Lower lobe of right lung (tissue), 2 donors: Measurements from ENCODE around the gene LSP1. TPM values are rescaled to one million over a fixed set of nuclear protein-coding genes. Genes with fewer than 3 reads are reported as not detected.

Source experiments
- ATAC-seq, 2 donors: fragments of 200-7000 bp; cut with Tn5 transposase; one replicate each; pipeline ENCODE4 v1.9.1; 2020 to 2022; ENCODE audit warnings: mild to moderate bottlenecking in 2 of 2, moderate library complexity in 2 of 2
- DNase-seq: peaks from one replicate; pipeline ENCODE4 v3.0.0-alpha.2; 2020
- H3K27ac ChIP-seq: fragments of 200-600 bp; one replicate; pipeline ENCODE4 v1.8.0; 2022
- H3K27me3 ChIP-seq: fragments of 200-600 bp; one replicate; pipeline ENCODE4 v1.8.0; 2022; ENCODE audit warnings: low read depth
- H3K36me3 ChIP-seq: fragments of 200-600 bp; one replicate; pipeline ENCODE4 v1.8.0; 2022; ENCODE audit warnings: mild to moderate bottlenecking
- H3K4me1 ChIP-seq: fragments of 200-600 bp; one replicate; pipeline ENCODE4 v1.8.0; 2022
- H3K4me3 ChIP-seq: fragments of 200-600 bp; one replicate; pipeline ENCODE4 v1.8.0; 2022; ENCODE audit warnings: mild to moderate bottlenecking
- H3K9me3 ChIP-seq: fragments of 200-600 bp; one replicate; pipeline ENCODE4 v1.8.0; 2022
- intact Hi-C: fragments of 100-400 bp; cut with DNase I; formaldehyde crosslinking; loops from one replicate; pipeline ENCODE4 v1.11.0; 2022
- total RNA-seq: library from RNA; stranded (reverse); fragmentation: NEBNext Ultra II Directional; extraction: Animal tissue kit (Norgen Biotek cat#: 25700); gene quantifications from one replicate; pipeline ENCODE4 v1.2.1, GENCODE V29; 2021
- TF ChIP-seq, protein P1 (sequence below): fragments of 200-600 bp; IDR thresholded peaks from one replicate; pipeline ENCODE4 v1.8.0; 2022; ENCODE audit warnings: antibody characterized with exemption, mild to moderate bottlenecking
- donor health status: DM: no; HTN: yes; CAD: no; lungs with severe emphysema.

The LSP1 gene
- total RNA-seq, 1 donor from 2014 or later: 90.4 TPM

DNA sequence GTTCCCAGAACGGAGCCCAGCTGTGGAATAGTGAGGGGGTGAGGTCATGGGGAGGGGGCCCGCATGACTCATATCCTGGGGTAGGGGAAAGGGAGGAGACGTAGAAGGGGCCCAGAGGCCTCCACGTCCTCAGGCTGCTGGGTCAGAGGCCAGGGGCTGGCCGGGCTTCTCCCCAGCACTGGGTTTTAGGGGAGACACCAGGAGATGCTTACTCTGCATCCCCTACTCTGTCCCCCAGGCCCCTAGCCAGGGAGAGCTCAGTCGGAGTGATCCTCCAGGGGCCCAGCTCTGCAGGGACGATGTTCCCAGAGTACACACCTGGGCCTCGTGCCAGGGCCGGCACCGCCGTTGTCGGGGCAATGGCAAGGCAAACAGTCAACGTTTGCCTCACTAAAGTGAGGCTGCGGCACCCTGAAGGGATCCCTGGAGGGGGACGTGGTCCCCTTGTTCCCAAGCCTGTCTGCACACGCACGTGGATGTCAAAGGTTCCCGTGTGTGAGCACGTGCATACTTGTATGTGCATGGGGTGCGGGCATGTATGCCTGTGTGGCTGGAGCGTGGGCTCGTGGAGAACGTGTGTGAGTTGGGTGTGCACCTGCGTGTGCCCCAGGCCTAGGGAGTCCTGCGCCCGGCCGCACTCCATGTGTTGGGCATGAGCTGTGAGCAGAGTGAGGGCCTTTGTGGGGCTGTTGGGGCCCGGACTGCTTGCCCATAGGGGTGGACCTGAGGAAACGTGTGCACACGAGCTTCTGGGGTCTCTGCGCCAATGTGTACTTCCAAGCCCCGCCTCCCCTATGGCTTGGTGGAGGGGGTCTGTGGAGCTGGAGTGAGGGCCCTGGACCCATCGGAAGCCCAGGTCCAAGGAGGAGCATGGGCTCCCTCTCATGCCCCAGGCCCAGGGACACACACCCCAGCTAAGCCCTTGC is 24.6 kb downstream of the LSP1 start:
- Histone ChIP-seq H3K4me1 (peaks cover 32% of the 10 kb centered on the region), H3K36me3 (no peaks in the 10 kb centered on the region), H3K27ac (peak overlapping the region; percentile 18), H3K27me3 (no peaks in the 10 kb centered on the region), H3K9me3 (no peaks in the 10 kb centered on the region), H3K4me3 (no peak overlapping the region)
- DNase-seq (peak; percentile 47), ATAC-seq (no peak)
- TF ChIP-seq, protein P1, sequence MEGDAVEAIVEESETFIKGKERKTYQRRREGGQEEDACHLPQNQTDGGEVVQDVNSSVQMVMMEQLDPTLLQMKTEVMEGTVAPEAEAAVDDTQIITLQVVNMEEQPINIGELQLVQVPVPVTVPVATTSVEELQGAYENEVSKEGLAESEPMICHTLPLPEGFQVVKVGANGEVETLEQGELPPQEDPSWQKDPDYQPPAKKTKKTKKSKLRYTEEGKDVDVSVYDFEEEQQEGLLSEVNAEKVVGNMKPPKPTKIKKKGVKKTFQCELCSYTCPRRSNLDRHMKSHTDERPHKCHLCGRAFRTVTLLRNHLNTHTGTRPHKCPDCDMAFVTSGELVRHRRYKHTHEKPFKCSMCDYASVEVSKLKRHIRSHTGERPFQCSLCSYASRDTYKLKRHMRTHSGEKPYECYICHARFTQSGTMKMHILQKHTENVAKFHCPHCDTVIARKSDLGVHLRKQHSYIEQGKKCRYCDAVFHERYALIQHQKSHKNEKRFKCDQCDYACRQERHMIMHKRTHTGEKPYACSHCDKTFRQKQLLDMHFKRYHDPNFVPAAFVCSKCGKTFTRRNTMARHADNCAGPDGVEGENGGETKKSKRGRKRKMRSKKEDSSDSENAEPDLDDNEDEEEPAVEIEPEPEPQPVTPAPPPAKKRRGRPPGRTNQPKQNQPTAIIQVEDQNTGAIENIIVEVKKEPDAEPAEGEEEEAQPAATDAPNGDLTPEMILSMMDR: no peak
- intact Hi-C loops: no loop called here

DNA sequence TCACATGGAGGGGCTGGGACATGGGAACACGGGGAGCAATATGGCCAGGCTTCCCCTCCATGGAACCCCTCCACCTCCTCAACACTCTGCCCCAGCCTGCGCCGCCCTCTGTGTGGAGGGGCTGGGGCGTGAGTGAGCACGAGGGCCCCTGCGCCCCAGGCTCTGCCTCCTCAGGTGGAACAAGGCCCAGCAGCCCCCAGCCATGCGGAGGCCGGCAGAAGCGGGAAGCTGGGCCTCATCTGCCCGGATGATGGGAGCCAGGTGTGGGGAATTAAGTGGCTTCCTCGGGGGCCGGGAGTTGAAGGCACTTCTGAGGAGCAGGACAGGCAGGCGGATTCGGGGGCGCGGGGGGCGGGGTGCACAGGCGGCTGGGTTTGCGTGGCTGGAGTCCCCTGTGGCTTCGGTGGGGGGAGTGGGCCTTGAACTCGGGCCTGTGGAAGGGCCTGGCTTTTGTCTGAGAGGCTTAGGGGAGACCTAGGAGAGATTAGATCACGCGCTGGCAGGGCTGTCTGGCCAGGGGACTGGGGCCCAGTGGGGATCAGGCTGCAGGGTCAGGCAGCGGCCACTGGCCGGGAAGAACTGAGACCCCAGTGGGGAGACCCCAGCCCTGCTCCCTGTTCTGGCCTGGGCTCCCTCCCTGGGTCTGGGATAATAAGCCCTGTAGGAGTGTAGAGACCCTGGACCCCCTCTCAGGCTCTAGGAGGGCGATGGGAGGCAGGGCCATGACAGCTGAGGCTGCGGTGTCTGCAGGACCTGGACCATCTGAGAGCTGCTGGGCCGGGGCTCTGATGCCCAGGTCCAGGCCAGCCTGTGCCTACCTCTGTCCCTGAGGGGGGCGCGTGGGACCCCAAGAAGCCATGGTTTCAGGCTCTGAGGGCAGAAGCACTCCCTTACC is 25.5 kb downstream of the LSP1 start:
- H3K4me1 ChIP-seq: peaks cover 32% of the 10 kb centered on the region
- no peaks in the 10 kb centered on the region for H3K27me3 ChIP-seq
- TF ChIP-seq, protein P1: no peak
- intact Hi-C loops: no loop called here
- no peak for ATAC-seq
- no peaks in the 10 kb centered on the region for H3K36me3 ChIP-seq
- H3K27ac ChIP-seq: no peak overlapping the region
- DNase-seq: peak; percentile 37
- H3K4me3 ChIP-seq: no peak overlapping the region
- H3K9me3 ChIP-seq: no peaks in the 10 kb centered on the region

DNA sequence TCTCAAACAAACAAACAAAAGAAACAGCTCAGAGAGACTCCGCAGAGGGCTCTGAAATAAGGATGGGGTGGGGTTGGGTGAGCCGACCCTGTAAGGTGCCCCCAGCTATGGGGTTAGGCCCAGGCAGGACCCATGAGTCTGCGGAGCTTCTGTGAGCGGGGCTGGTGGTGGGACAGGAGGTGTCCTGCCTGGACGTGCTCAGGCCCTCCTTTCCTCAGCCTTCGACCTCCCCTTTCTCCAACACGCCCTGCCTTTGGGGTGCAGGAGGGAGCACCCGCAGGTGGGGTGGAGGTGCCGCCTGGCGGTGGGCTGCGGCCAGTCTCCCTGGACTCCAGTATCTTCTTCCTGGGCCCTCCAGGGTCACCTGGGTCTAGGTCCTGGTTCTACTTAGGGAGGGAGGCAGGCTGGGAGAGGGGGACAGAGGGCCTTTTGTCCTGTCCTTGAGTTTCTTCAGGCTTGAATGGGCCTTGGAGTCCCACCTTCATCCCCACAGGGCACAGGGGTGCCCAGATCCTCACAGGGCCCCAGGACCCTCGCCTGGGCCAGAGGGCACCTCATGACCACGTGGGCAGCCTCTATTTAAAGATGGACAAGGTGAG is 26.6 kb downstream of the LSP1 start:
- Histone ChIP-seq H3K36me3 (peaks cover 6% of the 10 kb centered on the region), H3K27me3 (no peaks in the 10 kb centered on the region), H3K4me3 (no peak overlapping the region), H3K27ac (no peak overlapping the region), H3K9me3 (no peaks in the 10 kb centered on the region), H3K4me1 (peaks cover 32% of the 10 kb centered on the region)
- intact Hi-C loops: no loop called here
- peak; percentile 30 for DNase-seq
- TF ChIP-seq, protein P1: no peak
- no peak for ATAC-seq

DNA sequence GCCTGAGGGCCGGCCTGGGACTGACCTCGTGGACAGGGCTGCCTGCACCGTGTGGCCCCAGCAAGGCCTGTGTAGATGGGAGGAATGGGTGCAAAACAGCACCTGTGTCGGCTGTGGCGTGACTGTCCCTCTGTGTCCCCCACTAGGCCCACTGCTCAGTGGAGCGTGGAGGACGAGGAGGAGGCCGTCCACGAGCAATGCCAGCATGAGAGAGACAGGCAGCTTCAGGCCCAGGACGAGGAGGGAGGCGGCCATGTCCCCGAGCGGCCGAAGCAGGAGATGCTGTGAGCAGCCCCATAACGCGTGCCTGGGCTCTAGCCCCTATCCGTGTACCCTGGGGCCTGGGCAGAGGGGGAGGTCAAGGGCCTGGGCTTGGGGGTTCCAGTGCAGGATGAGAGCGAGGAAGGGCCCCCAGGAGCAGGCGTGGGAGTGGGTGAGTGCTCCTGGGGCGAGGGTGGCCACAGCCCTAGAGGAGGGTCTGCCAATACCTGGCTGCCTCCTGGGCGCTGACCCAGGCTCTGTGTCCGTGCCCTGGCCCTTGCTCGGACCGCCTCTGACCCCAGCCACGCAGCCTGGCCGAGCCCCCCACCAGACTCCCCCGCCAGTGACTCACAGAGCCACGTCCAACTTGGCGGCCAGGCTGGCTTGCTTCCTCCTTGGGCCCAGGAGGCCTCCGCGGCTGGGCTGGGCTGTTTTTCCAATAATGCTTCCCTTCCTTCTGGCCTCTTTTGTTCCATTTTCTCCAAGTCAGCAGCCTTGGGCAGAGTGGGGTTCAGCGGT is 27.2 kb downstream of the LSP1 start:
- Histone ChIP-seq H3K36me3 (peaks cover 10% of the 10 kb centered on the region), H3K9me3 (no peaks in the 10 kb centered on the region), H3K4me3 (no peak overlapping the region), H3K27me3 (no peaks in the 10 kb centered on the region), H3K4me1 (peaks cover 32% of the 10 kb centered on the region), H3K27ac (peak overlapping the region; percentile 49)
- TF ChIP-seq, protein P1: no peak
- intact Hi-C loops: loop anchor here (5.0 kb wide), 1 partner anchor 272 kb away; no protein-coding TSS in a partner anchor
- peak; percentile 47 for DNase-seq
- ATAC-seq: no peak
